Activated naive CD4-positive, alpha-beta T cell treated with anti-CD3 and anti-CD28 coated beads, Interleukin-2, amount 50 U/mL, for 24 hours (primary cell): ENCODE data around the gene PPP1R9B.
A peak's percentile ranks its signal among the peaks of the same experiment; 100 is the strongest.

ENCODE experiments used
- H3K27ac Mint-ChIP-seq: one replicate; pipeline ENCODE4 v1.8.0; 2021; ENCODE audit warnings: mild to moderate bottlenecking, mixed read lengths
- H3K27me3 Mint-ChIP-seq: one replicate; pipeline ENCODE4 v1.8.0; 2021; ENCODE audit warnings: mixed read lengths
- H3K36me3 Mint-ChIP-seq: one replicate; pipeline ENCODE4 v1.8.0; 2021; ENCODE audit warnings: mixed read lengths
- H3K4me1 Mint-ChIP-seq: one replicate; pipeline ENCODE4 v1.8.0; 2021; ENCODE audit warnings: mixed read lengths
- H3K4me3 Mint-ChIP-seq: one replicate; pipeline ENCODE4 v1.8.0; 2021; ENCODE audit warnings: mild to moderate bottlenecking, mixed read lengths
- H3K9me3 Mint-ChIP-seq: one replicate; pipeline ENCODE4 v1.8.0; 2021; ENCODE audit warnings: mixed read lengths

The PPP1R9B gene

GRCh38 chr17:50189550-50190292 lies 39.2 kb upstream of the PPP1R9B start:
- Mint-ChIP-seq H3K4me3 (no peak overlapping the region), H3K9me3 (no peaks in the 10 kb centered on the region), H3K27me3 (no peaks in the 10 kb centered on the region), H3K4me1 (no peaks in the 10 kb centered on the region), H3K36me3 (no peaks in the 10 kb centered on the region), H3K27ac (no peak overlapping the region)

- Mint-ChIP-seq H3K4me1 (peaks cover 3% of the 10 kb centered on the region), H3K27ac (no peak overlapping the region), H3K36me3 (no peaks in the 10 kb centered on the region), H3K27me3 (no peaks in the 10 kb centered on the region), H3K4me3 (no peak overlapping the region), H3K9me3 (no peaks in the 10 kb centered on the region)
These were observed 38.6 kb upstream of the PPP1R9B start for GRCh38 chr17:50188921-50189549.

GRCh38 chr17:50188531-50188920 lies 38.0 kb upstream of the PPP1R9B start:
- H3K27me3 Mint-ChIP-seq = no peaks in the 10 kb centered on the region
- peaks cover 8% of the 10 kb centered on the region for H3K4me1 Mint-ChIP-seq
- H3K27ac Mint-ChIP-seq = peak overlapping the region; percentile 51
- H3K9me3 Mint-ChIP-seq = no peaks in the 10 kb centered on the region
- no peak overlapping the region for H3K4me3 Mint-ChIP-seq
- H3K36me3 Mint-ChIP-seq = no peaks in the 10 kb centered on the region

GRCh38 chr17:50187751-50188530 lies 37.5 kb upstream of the PPP1R9B start:
- Mint-ChIP-seq H3K36me3 (no peaks in the 10 kb centered on the region), H3K27ac (no peak overlapping the region), H3K4me3 (no peak overlapping the region), H3K9me3 (no peaks in the 10 kb centered on the region), H3K4me1 (peaks cover 12% of the 10 kb centered on the region), H3K27me3 (no peaks in the 10 kb centered on the region)

- Mint-ChIP-seq H3K9me3 (no peaks in the 10 kb centered on the region), H3K4me1 (peaks cover 16% of the 10 kb centered on the region), H3K27me3 (no peaks in the 10 kb centered on the region)
These were observed 36.9 kb upstream of the PPP1R9B start for GRCh38 chr17:50187394-50187725.

GRCh38 chr17:50186661-50187393 lies 36.4 kb upstream of the PPP1R9B start:
- H3K9me3 Mint-ChIP-seq = no peaks in the 10 kb centered on the region
- no peak overlapping the region for H3K4me3 Mint-ChIP-seq
- H3K27me3 Mint-ChIP-seq = no peaks in the 10 kb centered on the region
- H3K4me1 Mint-ChIP-seq = peaks cover 16% of the 10 kb centered on the region
- no peaks in the 10 kb centered on the region for H3K36me3 Mint-ChIP-seq
- no peak overlapping the region for H3K27ac Mint-ChIP-seq

More at GRCh38 chr17:50187394-50187725, 36.9 kb upstream of the PPP1R9B start:
- Mint-ChIP-seq H3K27ac (no peak overlapping the region), H3K36me3 (no peaks in the 10 kb centered on the region), H3K4me3 (no peak overlapping the region)

- Mint-ChIP-seq H3K27me3 (no peaks in the 10 kb centered on the region), H3K9me3 (no peaks in the 10 kb centered on the region), H3K27ac (no peak overlapping the region), H3K36me3 (no peaks in the 10 kb centered on the region), H3K4me1 (peaks cover 16% of the 10 kb centered on the region), H3K4me3 (no peak overlapping the region)
These were observed 35.4 kb upstream of the PPP1R9B start for GRCh38 chr17:50185631-50186471.

GRCh38 chr17:50184611-50185398 lies 34.3 kb upstream of the PPP1R9B start:
- peaks cover 16% of the 10 kb centered on the region for H3K4me1 Mint-ChIP-seq
- no peak overlapping the region for H3K4me3 Mint-ChIP-seq
- H3K27me3 Mint-ChIP-seq = no peaks in the 10 kb centered on the region
- no peaks in the 10 kb centered on the region for H3K36me3 Mint-ChIP-seq
- H3K27ac Mint-ChIP-seq = no peak overlapping the region
- H3K9me3 Mint-ChIP-seq = no peaks in the 10 kb centered on the region

- H3K27ac Mint-ChIP-seq = no peak overlapping the region
- H3K36me3 Mint-ChIP-seq = no peaks in the 10 kb centered on the region
- no peaks in the 10 kb centered on the region for H3K27me3 Mint-ChIP-seq
- no peaks in the 10 kb centered on the region for H3K9me3 Mint-ChIP-seq
- H3K4me1 Mint-ChIP-seq = peaks cover 16% of the 10 kb centered on the region
- H3K4me3 Mint-ChIP-seq = no peak overlapping the region
These were observed 33.6 kb upstream of the PPP1R9B start for GRCh38 chr17:50184064-50184463.

GRCh38 chr17:50183421-50183994 lies 33.0 kb upstream of the PPP1R9B start:
- Mint-ChIP-seq H3K27ac (no peak overlapping the region), H3K9me3 (no peaks in the 10 kb centered on the region), H3K4me1 (peaks cover 16% of the 10 kb centered on the region), H3K4me3 (no peak overlapping the region), H3K36me3 (no peaks in the 10 kb centered on the region), H3K27me3 (no peaks in the 10 kb centered on the region)

- Mint-ChIP-seq H3K36me3 (no peaks in the 10 kb centered on the region), H3K27me3 (no peaks in the 10 kb centered on the region), H3K27ac (no peak overlapping the region), H3K9me3 (no peaks in the 10 kb centered on the region), H3K4me1 (peaks cover 22% of the 10 kb centered on the region), H3K4me3 (peak overlapping the region; percentile 7)
These were observed 32.4 kb upstream of the PPP1R9B start for GRCh38 chr17:50182783-50183420.

GRCh38 chr17:50181591-50182560 lies 31.4 kb upstream of the PPP1R9B start:
- H3K4me1 Mint-ChIP-seq = peaks cover 25% of the 10 kb centered on the region
- H3K9me3 Mint-ChIP-seq = no peaks in the 10 kb centered on the region
- H3K36me3 Mint-ChIP-seq = no peaks in the 10 kb centered on the region
- H3K4me3 Mint-ChIP-seq = no peak overlapping the region
- no peak overlapping the region for H3K27ac Mint-ChIP-seq
- no peaks in the 10 kb centered on the region for H3K27me3 Mint-ChIP-seq

GRCh38 chr17:50181144-50181543 lies 30.7 kb upstream of the PPP1R9B start:
- no peak overlapping the region for H3K4me3 Mint-ChIP-seq
- H3K4me1 Mint-ChIP-seq = peaks cover 25% of the 10 kb centered on the region
- H3K27me3 Mint-ChIP-seq = no peaks in the 10 kb centered on the region
- H3K27ac Mint-ChIP-seq = peak overlapping the region; percentile 72
- no peaks in the 10 kb centered on the region for H3K36me3 Mint-ChIP-seq
- no peaks in the 10 kb centered on the region for H3K9me3 Mint-ChIP-seq
